Measurements from ENCODE around the gene PM20D2.

- no peak for TF ChIP-seq CTCF (IDR thresholded peaks at IDR 0.05)
- TF ChIP-seq POLR2A (IDR thresholded peaks at IDR 0.05) = no peak
Observed at GRCh38 chr6:89131599-89131998, 14.3 kb upstream of the PM20D2 start.

Data from testis (tissue), 2 donors.